SKM-1 (cell line): ENCODE results near the gene TBC1D3B.
A peak's percentile ranks its signal among the peaks of the same experiment; 100 is the strongest.
"Not testable (repeated sequence)": the region's sequence is repeated elsewhere in the genome, so short reads cannot be mapped to it uniquely, and the experiment has no call there.

Experiments
- DNase-seq: peaks from one replicate; lab custom pipeline; 2025; ENCODE audit not compliant: unreplicated experiment; lab: John Stamatoyannopoulos, UW

The TBC1D3B gene

GRCh38 chr17:36201102-36201501 lies 24.7 kb upstream of the TBC1D3B start:
- DNase-seq, result not testable (repeated sequence)

- DNase-seq, result peak; percentile 76
These were observed 22.5 kb upstream of the TBC1D3B start for GRCh38 chr17:36198831-36199465.

- DNase-seq, result peak; percentile 39
These were observed 20.9 kb upstream of the TBC1D3B start for GRCh38 chr17:36197387-36197703.

GRCh38 chr17:36196131-36196486 lies 19.7 kb upstream of the TBC1D3B start:
- DNase-seq, result no peak

GRCh38 chr17:36195434-36196130 lies 19.1 kb upstream of the TBC1D3B start:
- peak; percentile 43 for DNase-seq

GRCh38 chr17:36194832-36195433 lies 18.5 kb upstream of the TBC1D3B start:
- not testable (repeated sequence) for DNase-seq

GRCh38 chr17:36194147-36194831 lies 17.9 kb upstream of the TBC1D3B start:
- not testable (repeated sequence) for DNase-seq

- DNase-seq, result no peak
These were observed 16.9 kb upstream of the TBC1D3B start for GRCh38 chr17:36193216-36193775.

- not testable (repeated sequence) for DNase-seq
These were observed 14.3 kb upstream of the TBC1D3B start for GRCh38 chr17:36190549-36191330.

- not testable (repeated sequence) for DNase-seq
These were observed 13.6 kb upstream of the TBC1D3B start for GRCh38 chr17:36189993-36190392.

GRCh38 chr17:36188891-36189306 lies 12.5 kb upstream of the TBC1D3B start:
- peak; percentile 100 for DNase-seq

GRCh38 chr17:36187943-36188665 lies 11.7 kb upstream of the TBC1D3B start:
- peak; percentile 81 for DNase-seq

GRCh38 chr17:36186810-36187763 lies 10.7 kb upstream of the TBC1D3B start:
- DNase-seq, result not testable (repeated sequence)

- no peak for DNase-seq
These were observed 9.0 kb upstream of the TBC1D3B start for GRCh38 chr17:36185416-36185815.

- no peak for DNase-seq
These were observed 7.8 kb upstream of the TBC1D3B start for GRCh38 chr17:36184023-36184765.

- peak; percentile 64 for DNase-seq
These were observed 6.8 kb upstream of the TBC1D3B start for GRCh38 chr17:36183001-36183971.
